Ammon's horn (tissue), 1 donor: ENCODE measurements around the gene CBX5.
A peak's percentile ranks its signal among the peaks of the same experiment; 100 is the strongest.
"Not testable (repeated sequence)": the region's sequence is repeated elsewhere in the genome, so short reads cannot be mapped to it uniquely, and the experiment has no call there.

ENCODE experiments used
- DNase-seq: peaks from one replicate; pipeline ENCODE4 v3.0.0-alpha.2; 2016; ENCODE audit warnings: low spot score

CBX5 gene

GRCh38 chr12:54197431-54197909 lies 82.5 kb downstream of the CBX5 start:
- DNase-seq, result no peak

GRCh38 chr12:54197010-54197409 lies 82.9 kb downstream of the CBX5 start:
- no peak for DNase-seq

- no peak for DNase-seq
Measured at GRCh38 chr12:54196396-54196795, 83.5 kb downstream of the CBX5 start.

GRCh38 chr12:54195737-54196347 lies 84.1 kb downstream of the CBX5 start:
- no peak for DNase-seq

- DNase-seq, result no peak
Measured at GRCh38 chr12:54195080-54195736, 84.7 kb downstream of the CBX5 start.

GRCh38 chr12:54194611-54195010 lies 85.3 kb downstream of the CBX5 start:
- DNase-seq, result not testable (repeated sequence)

- no peak for DNase-seq
Measured at GRCh38 chr12:54193434-54193833, 86.5 kb downstream of the CBX5 start.

GRCh38 chr12:54191550-54192022 lies 88.3 kb downstream of the CBX5 start:
- DNase-seq, result peak; percentile 90

- no peak for DNase-seq
Measured at GRCh38 chr12:54191126-54191525, 88.8 kb downstream of the CBX5 start.

- no peak for DNase-seq
Measured at GRCh38 chr12:54189198-54189539, 90.8 kb downstream of the CBX5 start.

- DNase-seq, result no peak
Measured at GRCh38 chr12:54187075-54187474, 92.8 kb downstream of the CBX5 start.

- no peak for DNase-seq
Measured at GRCh38 chr12:54185919-54186318, 94.0 kb downstream of the CBX5 start.

- not testable (repeated sequence) for DNase-seq
Measured at GRCh38 chr12:54185297-54185696, 94.6 kb downstream of the CBX5 start.

GRCh38 chr12:54184024-54184805 lies 95.7 kb downstream of the CBX5 start:
- DNase-seq, result no peak

- DNase-seq, result no peak
Measured at GRCh38 chr12:54182981-54183380, 96.9 kb downstream of the CBX5 start.

- DNase-seq, result no peak
Measured at GRCh38 chr12:54182086-54182485, 97.8 kb downstream of the CBX5 start.
